AG20443 (cell line): Measurements from ENCODE around the gene OSBPL1A.

Experiments used
- DNase-seq: peaks from one replicate; pipeline ENCODE4 v3.0.0; 2012; ENCODE audit warnings: low spot score, mixed read lengths

The OSBPL1A gene

GRCh38 chr18:24219561-24220317 is 177.9 kb downstream of the OSBPL1A start:
- DNase-seq = no peak

GRCh38 chr18:24214913-24215312 is 182.7 kb downstream of the OSBPL1A start:
- no peak for DNase-seq

DNA sequence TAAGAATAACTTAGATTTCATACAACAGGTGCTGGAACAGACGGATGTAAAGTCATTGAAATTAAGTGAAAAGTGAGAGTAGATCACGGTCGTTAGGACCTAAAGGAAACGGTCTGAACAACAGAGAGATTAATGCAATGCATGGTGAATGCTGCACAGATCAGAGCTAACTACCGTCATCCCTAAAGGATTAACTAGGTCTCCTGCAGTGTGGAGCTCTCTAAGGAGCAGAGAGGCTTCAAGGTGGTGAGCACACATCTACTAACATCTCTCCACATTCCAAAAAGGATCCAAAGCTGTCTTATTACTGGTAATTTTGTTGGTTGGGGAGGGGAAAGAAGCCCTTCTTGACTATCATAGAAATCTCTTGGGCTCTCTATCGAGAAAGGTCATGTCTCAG is 183.5 kb downstream of the OSBPL1A start:
- DNase-seq = no peak

- peak; percentile 37 for DNase-seq
Observed at GRCh38 chr18:24212939-24213338, 184.7 kb downstream of the OSBPL1A start.

GRCh38 chr18:24209558-24209957 is 188.1 kb downstream of the OSBPL1A start:
- DNase-seq = no peak

GRCh38 chr18:24208270-24209035 is 189.2 kb downstream of the OSBPL1A start:
- no peak for DNase-seq

DNA sequence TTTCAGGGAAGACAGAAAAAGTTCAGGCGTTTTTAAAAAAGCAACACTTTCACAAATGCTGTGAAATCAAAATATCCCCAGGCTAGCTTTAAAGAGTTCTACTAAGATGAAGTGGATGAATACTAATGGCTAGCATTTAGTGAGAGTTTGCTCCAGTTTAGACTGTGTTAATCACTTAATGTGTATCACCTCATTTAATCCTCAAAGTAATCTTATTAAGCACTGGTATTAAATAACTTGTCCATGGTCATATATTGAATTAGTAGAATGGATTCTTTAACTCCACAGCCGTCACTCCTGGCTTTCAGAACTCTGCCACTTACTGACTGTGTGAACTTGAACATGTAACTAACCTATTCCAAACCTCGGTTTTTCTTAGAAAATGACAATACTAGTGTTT is 192.7 kb downstream of the OSBPL1A start:
- DNase-seq = no peak

DNA sequence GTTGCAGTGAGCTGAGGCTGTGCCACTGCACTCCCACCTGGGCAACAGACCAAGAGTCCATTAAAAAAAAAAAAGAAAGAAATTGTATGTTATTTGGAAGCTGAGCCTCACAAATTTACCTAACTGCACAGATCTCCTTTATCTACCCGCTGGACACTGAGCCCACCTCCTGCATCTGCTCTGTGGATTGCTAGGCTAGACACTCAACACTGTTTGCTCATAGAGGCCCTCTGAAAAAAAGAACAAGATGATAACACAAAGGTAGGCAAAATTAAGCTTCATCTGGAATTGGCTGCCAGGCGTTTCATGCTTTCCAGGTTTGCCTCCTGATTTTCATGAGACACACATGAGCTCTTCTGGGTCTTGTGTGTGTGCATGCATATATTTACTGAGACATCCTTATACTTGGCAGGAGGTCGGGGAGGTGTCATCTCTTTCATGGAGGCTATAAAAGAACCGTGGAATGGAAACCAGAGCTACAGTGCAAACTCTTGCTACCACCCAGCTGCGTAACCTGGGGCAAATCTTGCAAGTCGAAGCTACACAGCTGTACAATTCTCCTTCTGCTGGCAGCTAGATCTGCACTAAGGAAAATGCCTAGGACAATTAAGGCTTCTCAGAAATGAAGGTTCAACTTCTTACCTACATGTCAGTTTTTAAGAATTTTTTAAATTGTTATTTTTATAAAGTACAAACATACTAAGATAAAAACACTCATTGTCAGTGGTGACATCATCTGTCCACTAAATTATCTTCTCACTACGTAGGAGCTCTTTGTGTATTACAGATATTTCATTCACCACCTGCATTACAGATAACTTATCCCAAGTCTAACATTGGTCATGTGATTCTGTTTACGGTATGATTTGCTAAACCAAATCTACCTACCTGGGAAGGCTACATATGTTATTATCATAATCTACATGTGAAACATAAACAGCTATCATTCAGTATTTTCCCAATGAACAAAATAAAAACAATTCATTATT is 195.6 kb downstream of the OSBPL1A start:
- no peak for DNase-seq

DNA sequence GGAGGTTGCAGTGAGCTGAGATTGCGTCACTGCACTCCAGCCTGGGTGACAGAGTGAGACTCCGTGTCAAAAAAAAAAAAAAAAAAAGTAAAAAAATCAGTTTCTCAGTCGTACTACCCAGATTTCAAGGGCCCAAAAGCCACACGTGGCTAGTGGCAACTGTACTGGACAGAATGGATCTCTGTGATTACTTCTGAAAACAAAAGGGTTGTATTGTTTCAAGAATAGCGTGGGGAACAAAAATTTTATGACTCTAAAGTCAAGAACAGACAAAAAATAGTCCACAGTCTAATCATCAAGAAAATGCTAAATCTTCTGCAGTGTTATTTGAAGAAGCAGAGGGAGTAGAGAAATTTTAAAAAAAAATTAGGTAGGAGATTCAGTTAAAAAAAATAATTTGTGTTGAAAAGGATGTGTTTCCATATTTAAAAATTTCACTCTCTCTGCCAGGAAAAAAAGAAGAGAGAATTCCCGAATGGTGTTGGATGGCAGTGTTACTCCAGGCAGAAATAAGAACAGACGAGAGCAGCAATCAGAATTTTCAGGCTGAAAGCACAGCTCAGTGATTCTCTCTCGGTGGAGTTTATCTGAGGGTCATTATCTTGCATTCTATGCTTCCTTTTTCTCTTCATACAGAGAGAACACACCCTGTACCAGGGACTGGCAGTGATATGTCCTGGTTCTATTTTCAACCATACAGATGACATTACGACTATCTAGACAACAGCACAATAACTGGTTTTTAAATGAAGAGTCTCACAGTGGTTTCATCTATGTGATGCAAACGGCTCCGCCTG is 196.9 kb downstream of the OSBPL1A start:
- no peak for DNase-seq

DNA sequence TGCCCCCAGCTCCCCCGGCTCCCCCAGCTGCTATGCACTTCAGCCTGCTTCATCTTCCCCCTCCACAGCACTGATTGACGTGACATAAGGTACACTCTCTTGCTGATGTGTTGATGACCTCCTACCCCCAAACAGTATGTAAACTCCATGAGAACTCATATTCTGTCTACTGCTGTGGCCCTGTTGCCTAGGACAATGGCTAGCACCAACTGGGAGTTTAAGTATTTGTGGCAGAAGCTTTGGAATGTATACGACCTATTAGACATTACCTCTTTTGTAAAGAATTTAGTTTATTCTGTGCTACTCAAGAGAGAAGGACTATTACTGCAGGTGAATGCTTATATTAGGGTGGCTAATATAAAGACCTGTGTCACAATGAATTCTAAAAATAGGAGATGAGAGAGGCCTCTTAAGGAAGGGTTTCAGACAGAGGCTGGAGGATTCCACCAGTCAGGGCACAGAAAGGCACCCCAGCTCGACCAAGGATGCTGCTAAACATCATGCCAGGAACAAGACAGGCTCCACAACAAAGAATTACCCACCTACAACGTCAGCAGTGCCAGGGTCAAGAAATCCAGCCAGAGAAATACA is 198.2 kb downstream of the OSBPL1A start:
- DNase-seq = no peak

- DNase-seq = no peak
Observed at GRCh38 chr18:24198461-24198860, 199.2 kb downstream of the OSBPL1A start.

DNA sequence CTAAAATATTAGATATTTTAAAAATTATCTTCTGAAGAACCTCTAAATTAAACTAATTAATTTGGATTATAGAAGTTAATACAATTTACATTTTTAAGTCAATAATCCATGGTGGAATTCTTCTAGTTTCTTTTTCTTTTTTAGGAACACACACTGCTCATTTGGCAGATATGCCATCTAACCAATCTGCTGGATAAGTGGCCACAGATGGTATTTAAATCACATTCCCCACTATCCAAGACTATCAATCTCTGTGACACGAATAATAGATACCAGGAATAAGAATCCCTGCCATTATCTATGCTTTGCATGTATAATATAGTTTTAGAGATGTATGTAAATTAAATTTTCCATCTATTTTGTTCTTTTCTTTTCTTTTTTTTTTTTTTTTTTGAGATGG is 200.2 kb downstream of the OSBPL1A start:
- no peak for DNase-seq

DNA sequence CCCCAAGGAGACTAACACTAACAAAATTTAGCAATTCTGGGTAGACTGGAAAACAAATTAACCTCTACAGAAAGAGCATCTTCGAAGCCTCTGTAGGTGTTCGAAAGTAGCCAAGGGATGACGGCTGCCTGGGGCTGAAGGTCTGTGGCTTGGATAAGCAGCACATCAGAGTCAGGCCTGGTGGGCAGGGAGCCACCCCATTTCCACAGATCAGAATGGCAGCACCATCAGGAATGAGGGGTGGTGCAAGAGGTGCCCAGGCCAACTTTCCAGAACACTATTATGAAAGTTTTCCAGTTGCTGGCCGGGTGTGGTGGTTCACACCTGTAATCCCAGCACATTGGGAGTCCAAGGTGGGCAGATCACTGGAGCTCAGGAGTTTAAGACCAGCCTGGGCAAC is 200.9 kb downstream of the OSBPL1A start:
- no peak for DNase-seq

GRCh38 chr18:24195296-24196053 is 202.1 kb downstream of the OSBPL1A start:
- no peak for DNase-seq

GRCh38 chr18:24190590-24190989 is 207.0 kb downstream of the OSBPL1A start:
- no peak for DNase-seq

DNA sequence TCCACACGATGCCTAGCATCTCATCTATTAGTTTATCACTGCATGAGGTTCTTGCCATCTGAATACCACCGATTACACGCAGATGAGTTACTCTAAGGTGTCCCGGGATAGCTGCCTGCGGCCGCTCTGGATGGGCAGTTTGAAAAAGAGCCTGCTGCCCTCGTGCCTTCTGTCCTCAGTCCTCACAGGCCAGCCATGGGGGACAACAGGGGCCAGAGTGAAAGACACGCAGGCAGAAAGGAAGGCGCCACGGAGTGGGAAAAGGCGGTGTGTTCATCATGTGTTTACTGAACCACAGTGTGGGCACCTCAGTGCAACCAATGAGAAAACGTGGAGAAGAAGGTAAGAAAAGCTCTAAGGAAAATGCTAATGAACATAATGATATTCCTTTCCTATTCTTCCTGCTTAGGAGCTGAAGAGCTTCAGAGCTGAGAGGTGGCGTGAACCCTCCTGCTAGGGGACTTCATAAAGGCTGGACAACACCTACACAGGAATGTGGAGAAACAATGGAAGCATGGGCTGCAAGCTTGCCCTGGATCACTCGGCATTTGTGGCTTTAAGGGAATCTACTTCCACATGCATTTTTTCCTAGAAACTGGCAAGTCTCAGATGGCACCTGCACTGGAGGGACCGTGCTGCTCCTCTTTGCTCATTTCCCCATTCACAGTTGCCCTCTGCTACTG is 207.8 kb downstream of the OSBPL1A start:
- DNase-seq = no peak

- peak; percentile 24 for DNase-seq
Observed at GRCh38 chr18:24189007-24189528, 208.6 kb downstream of the OSBPL1A start.

GRCh38 chr18:24188120-24188519 is 209.5 kb downstream of the OSBPL1A start:
- no peak for DNase-seq

DNA sequence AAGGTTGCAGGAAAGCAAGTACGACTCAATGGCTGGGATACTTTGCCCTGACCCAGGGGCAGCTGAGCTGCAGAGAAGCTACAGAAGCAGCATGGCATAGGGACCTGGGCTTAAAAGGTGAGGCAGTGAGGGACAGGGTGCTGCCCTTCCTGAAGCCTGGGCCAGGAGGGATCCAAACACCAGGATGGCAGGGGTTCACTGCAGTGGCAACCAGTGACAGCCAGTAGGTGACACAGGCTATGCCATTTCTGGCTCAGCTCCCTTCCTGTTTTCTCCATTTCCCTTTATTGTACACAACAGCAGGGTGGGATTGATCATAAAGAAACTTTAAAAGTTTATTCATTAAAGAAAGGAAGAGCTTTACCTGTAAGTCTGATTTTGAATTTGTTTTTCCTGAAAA is 209.9 kb downstream of the OSBPL1A start:
- no peak for DNase-seq
